ENCODE results near the gene TRIM3. TPM values are rescaled to one million over a fixed set of nuclear protein-coding genes. Genes with fewer than 3 reads are reported as not detected.

Gene TRIM3
- total and polyA plus RNA-seq, 2 donors (not counting 1 experiment from before 2014, with no cell fraction given): 11.4 to 20.1 TPM

GRCh38 chr11:6413791-6414201 lies 59.9 kb downstream of the TRIM3 start:
- intact Hi-C loops (cut with micrococcal nuclease): no loop called here
- no peak overlapping the region for H3K27ac ChIP-seq (ENCODE audit: low read length in 2 of 2)

DNA sequence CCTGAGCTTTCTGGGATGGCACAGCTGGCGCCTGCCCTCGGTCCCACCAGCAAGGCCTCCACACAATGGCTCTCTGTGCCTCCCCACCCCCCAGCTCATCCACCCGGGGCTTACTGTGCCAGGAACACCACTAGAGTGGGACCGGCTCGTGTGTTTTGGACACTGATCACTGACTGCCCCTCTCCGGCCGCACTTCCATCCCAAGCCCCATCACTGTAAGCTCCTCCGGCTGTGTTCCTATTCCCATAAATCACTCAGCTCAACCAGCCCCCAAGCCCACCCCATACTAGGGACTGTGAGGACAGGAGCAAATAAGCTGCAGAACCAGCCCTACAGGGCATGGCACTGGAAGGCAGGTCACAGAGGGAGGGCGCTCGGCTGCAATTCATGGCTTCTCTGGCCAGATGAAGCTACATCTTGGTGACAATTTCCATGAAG lies 62.1 kb downstream of the TRIM3 start:
- H3K4me3 ChIP-seq (ENCODE audit: control extremely low read depth in 1 of 5, extremely low read depth in 1 of 5, insufficient read depth in 1 of 5, low read depth in 2 of 5, low read length in 4 of 5): no peak overlapping the region
- WGBS (ENCODE audit: insufficient coverage): 94% methylated on average over 10 of the region's 10 CpGs
- H3K4me1 Mint-ChIP-seq: peaks cover 9% of the 10 kb centered on the region
- no peak overlapping the region for H3K9ac ChIP-seq (ENCODE audit: low read length)
- no peaks in the 10 kb centered on the region for H3K9me3 Mint-ChIP-seq (ENCODE audit: insufficient read depth)
- peaks cover 0 to 6% of the 10 kb centered on the region in 2 experiments for H3K36me3 ChIP-seq (replicated peaks in 1 of 2; ENCODE audit: control extremely low read depth in 1 of 2, control insufficient read depth in 1 of 2, extremely low read depth in 1 of 2, insufficient read depth in 2 of 2, low read length in 1 of 2)
- CTCF ChIA-PET: interaction anchor here (0.6 to 0.7 kb wide), 2 partner anchors 24 kb away, joined by 3 read pairs; no protein-coding TSS in a partner anchor
- H2AFZ ChIP-seq (ENCODE audit: insufficient read depth, low read depth, low read length, poor library complexity, severe bottlenecking): no peak overlapping the region
- ATAC-seq (ENCODE audit: low read depth) (no peak), DNase-seq (no peak)
- intact Hi-C loops (cut with micrococcal nuclease): no loop called here
- no peaks in the 10 kb centered on the region for H3K27me3 Mint-ChIP-seq
- no peak overlapping the region for H3K4me3 Mint-ChIP-seq
- H3K27me3 ChIP-seq (replicated peaks in 1 of 4; ENCODE audit: control extremely low read depth in 1 of 4, control insufficient read depth in 3 of 4, insufficient read depth in 4 of 4, low read length in 3 of 4): no peaks in the 10 kb centered on the region
- H3K79me2 ChIP-seq (ENCODE audit: control insufficient read depth, insufficient read depth, low read length): peaks cover 13% of the 10 kb centered on the region
- H4K20me1 ChIP-seq (ENCODE audit: control insufficient read depth, insufficient read depth, low read length, poor library complexity, severe bottlenecking): no peaks in the 10 kb centered on the region
- no peak overlapping the region for H3K27ac Mint-ChIP-seq
- H3K4me1 ChIP-seq (ENCODE audit: control insufficient read depth in 2 of 2, insufficient read depth in 2 of 2, low read length in 2 of 2): peaks cover 12 to 13% of the 10 kb centered on the region in 2 donors
- TF ChIP-seq EZH2 (IDR thresholded peaks at IDR 0.05; ENCODE audit: borderline replicate concordance, insufficient read depth, low read depth, low read length, poor library complexity, severe bottlenecking): no peak
- TF ChIP-seq, protein P1, sequence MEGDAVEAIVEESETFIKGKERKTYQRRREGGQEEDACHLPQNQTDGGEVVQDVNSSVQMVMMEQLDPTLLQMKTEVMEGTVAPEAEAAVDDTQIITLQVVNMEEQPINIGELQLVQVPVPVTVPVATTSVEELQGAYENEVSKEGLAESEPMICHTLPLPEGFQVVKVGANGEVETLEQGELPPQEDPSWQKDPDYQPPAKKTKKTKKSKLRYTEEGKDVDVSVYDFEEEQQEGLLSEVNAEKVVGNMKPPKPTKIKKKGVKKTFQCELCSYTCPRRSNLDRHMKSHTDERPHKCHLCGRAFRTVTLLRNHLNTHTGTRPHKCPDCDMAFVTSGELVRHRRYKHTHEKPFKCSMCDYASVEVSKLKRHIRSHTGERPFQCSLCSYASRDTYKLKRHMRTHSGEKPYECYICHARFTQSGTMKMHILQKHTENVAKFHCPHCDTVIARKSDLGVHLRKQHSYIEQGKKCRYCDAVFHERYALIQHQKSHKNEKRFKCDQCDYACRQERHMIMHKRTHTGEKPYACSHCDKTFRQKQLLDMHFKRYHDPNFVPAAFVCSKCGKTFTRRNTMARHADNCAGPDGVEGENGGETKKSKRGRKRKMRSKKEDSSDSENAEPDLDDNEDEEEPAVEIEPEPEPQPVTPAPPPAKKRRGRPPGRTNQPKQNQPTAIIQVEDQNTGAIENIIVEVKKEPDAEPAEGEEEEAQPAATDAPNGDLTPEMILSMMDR (IDR thresholded peaks at IDR 0.05): no peak
- H3K4me2 ChIP-seq (replicated peaks; ENCODE audit: low read depth, low read length, poor library complexity, severe bottlenecking): no peak overlapping the region
- H3K9me3 ChIP-seq (ENCODE audit: control extremely low read depth in 1 of 3, control insufficient read depth in 2 of 3, insufficient read depth in 1 of 3, low read length in 2 of 3): no peaks in the 10 kb centered on the region
- POLR2A ChIA-PET: interaction anchor here (1.2 kb wide), 1 partner anchor 207 kb away, joined by 3 read pairs; the partner anchor contains the start of gene TPP1
- no peak overlapping the region for H3K27ac ChIP-seq (ENCODE audit: low read length in 2 of 2)

More at GRCh38 chr11:6413791-6414201, 59.9 kb downstream of the TRIM3 start:
- H3K4me2 ChIP-seq (replicated peaks; ENCODE audit: low read depth, low read length, poor library complexity, severe bottlenecking): no peak overlapping the region
- 98% methylated on average over 9 of the region's 12 CpGs for WGBS (ENCODE audit: insufficient coverage)
- ChIA-PET POLR2A (no interaction called here), CTCF (interaction anchor here (0.9 kb wide), 1 partner anchor 35 kb away, joined by 3 read pairs; no protein-coding TSS in a partner anchor)
- TF ChIP-seq EZH2 (IDR thresholded peaks at IDR 0.05; ENCODE audit: borderline replicate concordance, insufficient read depth, low read depth, low read length, poor library complexity, severe bottlenecking): no peak
- TF ChIP-seq, protein P1 (IDR thresholded peaks at IDR 0.05): no peak
- H3K36me3 ChIP-seq (replicated peaks in 1 of 2; ENCODE audit: control extremely low read depth in 1 of 2, control insufficient read depth in 1 of 2, extremely low read depth in 1 of 2, insufficient read depth in 2 of 2, low read length in 1 of 2): peaks cover 0 to 6% of the 10 kb centered on the region in 2 experiments
- no peak overlapping the region for H2AFZ ChIP-seq (ENCODE audit: insufficient read depth, low read depth, low read length, poor library complexity, severe bottlenecking)
- no peaks in the 10 kb centered on the region for H3K4me1 Mint-ChIP-seq
- H3K27ac Mint-ChIP-seq: no peak overlapping the region
- H3K27me3 Mint-ChIP-seq: no peaks in the 10 kb centered on the region
- H3K27me3 ChIP-seq (replicated peaks in 1 of 4; ENCODE audit: control extremely low read depth in 1 of 4, control insufficient read depth in 3 of 4, insufficient read depth in 4 of 4, low read length in 3 of 4): no peaks in the 10 kb centered on the region
- H3K79me2 ChIP-seq (ENCODE audit: control insufficient read depth, insufficient read depth, low read length): peaks cover 13% of the 10 kb centered on the region
- no peak overlapping the region for H3K9ac ChIP-seq (ENCODE audit: low read length)
- DNase-seq: no peak
- no peak overlapping the region for H3K4me3 ChIP-seq (ENCODE audit: control extremely low read depth in 1 of 5, extremely low read depth in 1 of 5, insufficient read depth in 1 of 5, low read depth in 2 of 5, low read length in 4 of 5)
- H4K20me1 ChIP-seq (ENCODE audit: control insufficient read depth, insufficient read depth, low read length, poor library complexity, severe bottlenecking): no peaks in the 10 kb centered on the region
- peaks cover 22 to 24% of the 10 kb centered on the region in 2 donors for H3K4me1 ChIP-seq (ENCODE audit: control insufficient read depth in 2 of 2, insufficient read depth in 2 of 2, low read length in 2 of 2)
- no peak for ATAC-seq (ENCODE audit: low read depth)
- no peak overlapping the region for H3K4me3 Mint-ChIP-seq
- H3K9me3 Mint-ChIP-seq (ENCODE audit: insufficient read depth): no peaks in the 10 kb centered on the region
- no peaks in the 10 kb centered on the region for H3K9me3 ChIP-seq (ENCODE audit: control extremely low read depth in 1 of 3, control insufficient read depth in 2 of 3, insufficient read depth in 1 of 3, low read length in 2 of 3)
